IPS DF 19.7 (cell line): ENCODE data around the gene TMPRSS7.
"Not testable (repeated sequence)": the region's sequence is repeated elsewhere in the genome, so short reads cannot be mapped to it uniquely, and the experiment has no call there.

ENCODE experiments used
- DNase-seq: peaks from one replicate; pipeline ENCODE4 v3.0.0-alpha.2; 2013; ENCODE audit warnings: low read depth, low spot score

Gene TMPRSS7

DNA sequence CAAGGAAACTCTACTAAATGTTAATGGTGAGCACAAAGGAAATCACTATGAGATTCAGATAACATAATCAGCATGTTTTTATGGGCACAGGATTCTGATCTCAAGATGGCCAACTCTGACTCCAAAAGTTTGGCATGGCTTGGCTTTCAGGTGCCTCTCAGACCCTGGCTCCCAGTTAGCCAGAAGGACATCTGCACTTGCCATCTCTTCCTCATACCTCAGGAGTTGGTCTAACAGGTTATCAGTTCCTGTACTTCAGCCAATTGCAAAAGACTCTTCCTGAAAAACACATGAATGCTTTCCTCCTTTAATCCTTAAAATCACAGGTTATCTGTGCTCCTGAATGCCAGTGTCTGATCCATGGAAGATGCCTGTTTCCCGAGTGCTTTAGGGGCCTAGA is 25.0 kb downstream of the TMPRSS7 start:
- no peak for DNase-seq

DNA sequence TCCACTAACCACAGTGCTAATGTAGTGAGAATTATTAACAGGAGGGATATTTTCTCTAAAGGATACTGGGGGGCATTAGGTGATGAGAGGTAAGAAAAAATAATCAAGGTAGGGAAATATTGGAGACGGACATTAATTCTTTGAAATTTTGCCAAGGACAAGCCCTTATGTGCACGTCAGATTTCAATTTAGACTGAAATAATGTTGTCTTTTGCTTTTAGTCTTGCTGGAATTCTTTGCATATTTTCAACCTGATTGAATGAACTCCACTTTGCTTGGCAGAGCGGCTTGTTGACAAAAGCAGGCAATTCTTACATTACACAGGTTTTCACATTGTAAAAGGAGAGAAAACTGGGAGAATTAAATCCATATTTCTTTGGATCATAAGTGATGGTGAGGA is 26.6 kb downstream of the TMPRSS7 start:
- no peak for DNase-seq

DNA sequence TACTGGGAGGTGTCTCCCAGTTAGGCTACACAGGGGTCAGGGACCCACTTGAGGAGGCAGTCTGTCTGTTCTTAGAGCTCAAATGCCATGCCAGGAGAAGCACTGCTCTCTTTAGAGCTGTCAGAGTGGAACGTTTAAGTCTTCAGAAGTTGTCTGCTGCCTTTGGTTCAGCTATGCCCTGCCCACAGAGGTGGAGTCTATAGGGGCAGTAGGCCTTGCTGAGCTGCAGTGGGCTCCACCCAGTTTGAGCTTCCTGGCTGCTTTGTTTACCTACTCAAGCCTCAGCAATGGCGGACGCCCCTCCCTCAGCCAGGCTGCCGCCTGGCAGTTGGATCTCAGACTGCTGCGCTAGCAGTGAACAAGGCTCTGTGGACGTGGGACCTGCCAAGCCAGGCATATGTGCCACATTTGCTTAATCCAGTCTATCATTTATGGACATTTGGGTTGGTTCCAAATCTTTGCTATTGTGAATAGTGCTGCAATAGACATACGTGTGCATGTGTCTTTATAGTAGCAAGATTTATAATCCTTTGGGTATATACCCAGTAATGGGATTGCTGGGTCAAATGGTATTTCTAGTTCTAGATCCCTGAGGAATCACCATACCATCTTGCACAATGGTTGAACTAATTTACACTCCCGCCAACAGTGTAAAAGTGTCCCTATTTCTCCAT is 38.0 kb downstream of the TMPRSS7 start:
- DNase-seq = not testable (repeated sequence)

DNA sequence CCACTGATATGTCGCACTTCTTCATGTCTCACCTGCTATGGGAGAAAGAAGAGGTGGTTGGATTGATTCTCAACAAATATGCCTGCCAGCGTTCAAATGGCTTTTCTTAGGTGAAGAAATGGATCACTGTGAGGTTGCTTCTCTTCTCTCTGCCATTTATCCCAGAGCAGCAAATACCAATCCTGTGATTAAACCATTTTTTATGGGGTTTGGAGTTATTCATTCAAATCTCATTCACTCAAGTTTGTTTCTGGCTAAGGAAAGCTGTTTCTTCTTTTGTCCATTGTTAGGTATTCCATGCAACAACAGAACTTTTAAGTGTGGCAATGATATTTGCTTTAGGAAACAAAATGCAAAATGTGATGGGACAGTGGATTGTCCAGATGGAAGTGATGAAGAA is 39.5 kb downstream of the TMPRSS7 start:
- no peak for DNase-seq

DNA sequence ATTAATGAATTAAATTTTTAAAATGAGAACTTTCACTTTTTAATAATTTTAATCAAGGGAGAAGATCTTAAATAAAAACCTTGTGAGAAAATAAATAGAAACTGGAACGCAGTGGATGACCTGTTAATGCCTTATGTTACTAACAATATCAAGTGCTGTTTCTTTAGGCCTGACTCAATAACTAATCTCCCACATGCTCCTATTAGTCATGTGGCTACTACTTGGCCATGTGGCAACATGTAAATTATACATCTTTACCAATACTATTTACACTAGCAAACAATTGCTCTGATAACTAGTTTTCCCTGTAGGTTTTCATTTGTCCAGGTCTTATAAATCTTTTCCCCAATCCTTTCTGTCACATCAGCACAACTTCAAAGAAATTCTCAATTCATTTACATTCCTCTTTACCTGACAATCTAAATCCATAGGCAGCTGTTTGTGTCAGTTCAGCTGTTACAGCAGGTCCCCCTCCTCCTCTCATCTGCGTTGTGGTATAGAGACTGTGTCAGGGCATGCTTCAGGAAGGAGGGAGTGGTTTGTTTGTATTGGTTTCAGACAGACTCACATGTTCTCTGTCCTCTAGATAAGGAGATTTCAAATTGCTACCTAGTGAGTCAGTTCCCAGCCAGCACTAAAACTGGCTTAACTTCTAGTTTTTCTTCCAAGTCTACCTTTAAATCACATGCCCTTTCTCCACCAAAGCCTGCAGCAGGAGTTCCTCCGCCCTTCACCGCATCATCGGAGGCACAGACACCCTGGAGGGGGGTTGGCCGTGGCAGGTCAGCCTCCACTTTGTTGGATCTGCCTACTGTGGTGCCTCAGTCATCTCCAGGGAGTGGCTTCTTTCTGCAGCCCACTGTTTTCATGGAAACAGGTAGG is 40.3 kb downstream of the TMPRSS7 start:
- DNase-seq = no peak

DNA sequence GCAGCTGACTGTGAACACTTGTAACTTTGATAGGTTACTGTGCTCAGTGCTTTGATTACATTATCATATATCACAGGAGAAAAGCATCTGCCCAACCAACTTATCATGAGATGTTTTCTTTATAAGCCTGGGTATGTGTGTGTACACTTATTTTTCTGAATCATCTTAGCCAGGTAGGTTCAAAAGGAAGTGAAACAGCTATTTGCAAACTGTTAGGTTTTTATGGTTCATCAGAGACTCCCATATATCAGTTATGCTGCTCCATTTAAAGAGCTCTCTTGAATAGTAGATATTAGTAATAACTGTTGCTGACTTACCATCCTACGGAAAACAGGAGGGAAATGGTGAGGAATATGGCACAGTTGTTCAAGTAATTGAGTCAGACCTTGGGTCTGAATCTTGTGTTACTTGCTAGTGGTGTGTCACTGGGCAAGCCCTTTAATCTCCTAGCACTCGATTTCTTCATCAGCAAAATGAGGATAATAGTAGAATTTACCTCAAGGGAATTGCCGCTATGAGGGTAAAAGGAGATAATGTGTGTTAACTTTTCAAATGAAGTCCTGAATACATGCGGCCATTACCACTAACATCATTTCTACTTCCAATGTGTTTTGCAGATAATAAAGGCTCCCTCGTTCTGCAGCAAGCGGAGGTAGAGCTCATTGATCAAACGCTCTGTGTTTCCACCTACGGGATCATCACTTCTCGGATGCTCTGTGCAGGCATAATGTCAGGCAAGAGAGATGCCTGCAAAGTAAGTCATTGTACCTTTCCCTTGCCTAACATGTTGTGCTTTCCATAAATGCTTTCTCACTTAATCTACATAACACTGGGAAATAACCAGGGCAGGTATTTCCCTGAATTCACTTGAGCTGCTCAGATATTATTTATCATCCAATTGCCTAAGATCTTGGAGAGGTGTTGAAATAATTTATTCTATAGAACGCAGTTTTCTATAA is 43.9 kb downstream of the TMPRSS7 start:
- no peak for DNase-seq

DNA sequence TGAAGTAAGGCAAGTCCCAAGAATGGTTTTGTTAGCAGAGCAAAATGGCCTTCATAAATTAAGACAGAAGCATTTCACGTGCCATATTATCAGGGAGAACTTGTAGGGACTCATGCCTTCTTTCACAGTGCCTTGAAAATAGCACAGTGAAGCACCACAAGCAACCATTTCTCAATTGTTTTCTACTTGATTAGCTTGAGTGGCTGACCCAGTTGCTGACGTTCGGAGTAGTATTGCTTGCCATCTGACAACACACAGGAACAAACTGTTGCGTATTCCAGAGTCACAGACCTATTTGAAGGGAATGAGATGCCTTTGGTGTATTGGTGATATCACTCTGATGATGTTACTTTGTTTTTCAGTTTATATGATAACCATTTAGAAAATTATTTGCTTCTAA is 48.7 kb downstream of the TMPRSS7 start:
- DNase-seq = no peak

DNA sequence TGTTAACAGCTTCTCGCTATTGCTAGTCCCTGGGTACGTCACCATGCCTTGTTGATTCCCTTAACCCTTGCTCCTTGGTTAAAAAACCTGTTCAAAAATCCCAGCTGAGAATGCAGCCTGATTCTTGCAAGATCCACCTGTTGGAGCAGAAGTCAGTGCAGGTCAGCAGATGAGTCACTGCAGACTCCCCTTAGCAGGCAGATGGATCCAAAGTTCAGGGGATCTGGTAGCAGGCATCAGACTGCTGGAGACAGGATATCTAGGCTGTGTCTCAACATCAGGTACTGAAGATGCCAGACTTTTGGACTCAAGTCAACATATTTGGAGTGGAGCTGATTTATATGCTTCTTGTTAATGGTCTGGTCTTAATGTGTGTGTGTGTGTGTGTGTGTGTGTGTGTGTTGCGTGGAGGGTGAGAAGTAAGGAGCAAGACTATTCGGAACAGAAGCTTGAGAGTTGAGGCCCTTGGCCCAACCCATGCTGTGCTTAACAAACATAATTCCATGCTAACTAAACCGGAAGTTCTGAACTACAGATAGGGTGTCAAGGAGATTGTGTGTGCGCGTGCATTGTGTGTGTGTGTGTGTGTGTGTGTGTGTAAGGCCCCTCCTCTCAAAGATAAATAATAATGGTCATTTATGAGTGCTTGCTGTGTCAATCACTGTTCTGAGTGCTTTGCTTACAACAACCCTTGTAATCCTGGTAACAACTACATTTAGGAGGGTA is 50.6 kb downstream of the TMPRSS7 start:
- no peak for DNase-seq

DNA sequence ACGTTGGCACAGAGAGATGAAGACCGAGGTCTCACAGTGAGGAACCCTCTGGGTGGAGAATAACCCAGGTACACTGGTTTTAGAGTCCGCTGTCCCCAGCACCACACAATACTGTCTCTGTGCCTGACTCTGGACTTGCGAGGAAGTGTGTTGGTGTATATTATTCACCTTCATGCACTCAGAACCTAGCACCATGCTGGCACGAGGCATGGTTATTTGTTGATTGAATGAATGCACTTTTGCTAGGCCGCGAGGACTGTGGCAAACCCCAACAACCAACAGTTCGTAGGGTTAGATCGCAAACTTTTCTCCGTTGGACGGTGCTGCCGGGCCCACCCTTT is 51.2 kb downstream of the TMPRSS7 start:
- no peak for DNase-seq

DNA sequence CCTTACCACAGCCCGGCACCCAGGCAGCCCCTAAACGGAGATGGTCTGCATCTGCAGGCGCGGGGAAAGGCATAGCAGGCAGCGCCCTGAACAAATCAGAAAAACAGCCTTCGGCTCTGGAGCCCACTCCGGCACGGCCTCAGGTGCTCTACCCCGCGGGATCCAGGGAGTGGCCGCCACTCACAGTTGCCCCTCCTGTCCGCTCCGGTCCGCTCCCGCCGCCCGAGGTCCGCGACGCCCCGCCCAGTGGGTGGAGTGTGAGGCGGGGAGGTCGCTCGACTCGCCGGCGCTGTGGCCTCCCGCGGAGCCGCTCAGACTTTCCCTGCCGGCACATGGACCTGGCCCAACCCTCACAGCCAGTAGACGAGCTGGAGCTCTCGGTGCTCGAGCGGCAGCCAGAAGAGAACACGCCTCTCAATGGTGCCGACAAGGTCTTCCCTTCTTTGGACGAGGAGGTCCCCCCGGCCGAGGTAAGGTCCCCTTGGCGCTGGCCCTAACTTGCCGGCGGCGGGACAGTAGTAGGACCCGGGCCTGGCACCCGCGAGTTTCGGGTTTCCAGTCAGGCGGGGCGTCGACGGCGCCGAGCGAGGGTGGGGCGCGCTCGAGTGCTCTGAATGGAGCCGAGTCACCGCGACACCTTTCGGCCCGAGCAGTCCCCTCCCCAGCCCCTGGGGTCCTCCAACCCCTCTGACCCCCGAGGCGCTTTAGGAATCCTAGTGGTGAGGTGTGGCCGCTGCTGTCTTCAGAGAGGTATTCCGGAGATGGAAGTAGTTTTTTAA is 51.7 kb downstream of the TMPRSS7 start, which contains the start of gene C3orf52:
TSS of gene C3orf52 (plus strand) at position 314 of the 779 bp plus-strand sequence. CDS start at position 333, 19 bp downstream.
- peak; percentile 76 for DNase-seq

DNA sequence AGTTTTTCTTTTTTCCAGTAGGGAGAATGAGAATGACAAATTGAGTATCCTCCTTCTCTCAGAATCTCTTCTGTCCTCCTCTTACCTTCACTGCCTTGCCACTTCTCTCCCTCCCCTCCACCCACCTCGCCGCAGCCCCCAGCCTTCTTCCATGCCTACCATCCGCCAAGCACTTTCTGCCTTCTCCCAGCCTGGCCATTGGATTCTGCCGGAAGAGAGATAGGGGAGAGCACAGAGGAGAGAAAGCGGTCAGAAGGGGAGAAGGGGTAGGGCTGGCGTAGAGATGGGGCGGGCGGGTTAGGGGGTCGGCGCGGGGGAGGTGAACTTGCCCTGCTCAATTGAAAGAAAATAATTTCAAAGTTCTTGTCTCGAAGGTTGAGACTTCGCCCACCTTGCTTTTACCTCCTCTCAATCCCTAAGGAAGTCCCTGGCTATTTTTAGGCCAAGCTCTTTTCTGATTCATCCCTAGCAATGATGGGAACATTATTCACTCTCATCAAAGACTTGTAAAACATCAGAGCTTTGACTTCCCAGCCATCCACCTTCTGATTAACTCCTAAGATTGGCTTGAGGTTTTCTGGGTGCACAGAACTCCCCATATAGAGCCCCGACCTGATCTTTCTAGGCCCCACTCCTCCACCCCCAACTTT is 52.5 kb downstream of the TMPRSS7 start:
- DNase-seq = no peak

DNA sequence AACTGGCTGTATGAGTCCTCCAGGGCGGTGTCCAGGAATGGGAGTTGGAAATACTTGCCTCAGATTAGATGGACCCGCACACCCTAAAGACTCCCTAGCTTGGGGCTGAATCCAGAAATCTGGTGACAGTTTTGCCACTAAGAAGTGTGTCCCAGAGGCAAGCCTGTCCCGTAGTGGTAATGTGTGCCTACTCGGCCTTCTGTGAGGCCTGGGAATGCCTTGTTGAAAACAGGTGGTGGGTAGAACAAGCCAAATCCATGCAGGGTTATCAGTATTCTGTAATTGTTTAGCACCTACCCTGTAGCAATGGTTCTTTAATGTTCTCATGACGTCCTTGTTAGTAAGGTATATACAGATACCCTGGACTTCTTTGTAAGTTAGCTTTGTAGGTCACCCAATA is 53.2 kb downstream of the TMPRSS7 start:
- no peak for DNase-seq

DNA sequence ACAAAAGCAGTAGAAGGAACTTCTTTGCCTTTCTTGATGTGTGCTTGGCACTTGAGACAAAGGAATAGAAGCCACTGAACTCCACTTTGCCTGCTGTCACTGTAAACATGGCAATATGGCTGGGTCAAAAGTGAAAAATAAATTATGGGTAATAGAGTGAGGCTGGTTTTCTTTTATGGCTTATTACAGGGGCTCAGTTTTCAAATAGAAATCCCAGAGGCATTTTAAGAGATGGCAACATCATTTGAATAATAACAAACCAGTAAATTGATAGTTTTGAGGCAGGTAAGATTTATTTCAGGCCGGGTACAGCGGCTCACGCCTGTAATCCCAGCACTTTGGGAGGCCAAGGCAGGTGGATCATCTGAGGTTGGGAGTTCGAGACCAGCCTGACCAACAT is 54.4 kb downstream of the TMPRSS7 start:
- DNase-seq = no peak

DNA sequence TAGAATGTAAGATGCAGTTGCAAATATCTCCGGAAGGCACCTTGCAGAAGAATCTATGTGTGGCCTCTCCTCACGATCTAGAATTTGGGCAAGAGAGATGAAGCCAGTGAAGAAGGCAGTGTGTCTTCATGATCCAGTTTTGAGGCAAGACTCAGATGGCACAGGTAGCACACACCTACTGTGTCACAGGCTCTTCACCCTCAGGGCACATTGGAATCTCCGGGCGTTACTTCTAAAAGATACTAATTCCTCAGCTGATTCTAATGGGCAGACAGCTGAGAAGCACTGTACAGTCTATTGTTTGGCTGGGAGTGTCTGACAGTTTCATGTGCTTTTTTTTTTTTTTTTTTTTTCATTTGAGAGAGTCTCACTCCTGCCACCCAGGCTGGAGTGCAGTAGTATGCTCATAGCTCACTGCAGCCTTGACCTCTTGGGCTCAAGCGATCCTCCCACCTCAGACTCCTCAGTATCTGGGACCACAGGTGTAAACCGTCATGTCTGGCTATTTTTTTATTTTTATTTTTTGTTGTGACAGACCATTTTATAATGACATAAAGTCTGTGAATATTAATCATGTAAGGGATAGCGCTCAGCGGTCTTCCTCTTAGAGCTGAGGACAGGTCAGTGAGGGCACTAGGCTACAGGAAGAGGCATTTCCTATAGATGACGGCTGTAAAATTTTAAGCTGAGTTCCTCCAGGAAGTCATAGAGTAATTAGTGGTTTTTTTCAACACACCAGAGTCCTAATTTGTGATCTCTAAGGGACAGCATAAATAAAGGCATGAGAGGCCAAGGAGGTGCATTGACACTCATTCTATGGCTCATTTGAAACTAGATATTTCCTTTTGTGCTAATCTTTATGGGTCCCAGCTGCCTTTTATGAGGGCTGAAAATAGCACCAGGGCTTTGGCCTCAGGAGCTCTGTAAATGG is 55.7 kb downstream of the TMPRSS7 start:
- no peak for DNase-seq

DNA sequence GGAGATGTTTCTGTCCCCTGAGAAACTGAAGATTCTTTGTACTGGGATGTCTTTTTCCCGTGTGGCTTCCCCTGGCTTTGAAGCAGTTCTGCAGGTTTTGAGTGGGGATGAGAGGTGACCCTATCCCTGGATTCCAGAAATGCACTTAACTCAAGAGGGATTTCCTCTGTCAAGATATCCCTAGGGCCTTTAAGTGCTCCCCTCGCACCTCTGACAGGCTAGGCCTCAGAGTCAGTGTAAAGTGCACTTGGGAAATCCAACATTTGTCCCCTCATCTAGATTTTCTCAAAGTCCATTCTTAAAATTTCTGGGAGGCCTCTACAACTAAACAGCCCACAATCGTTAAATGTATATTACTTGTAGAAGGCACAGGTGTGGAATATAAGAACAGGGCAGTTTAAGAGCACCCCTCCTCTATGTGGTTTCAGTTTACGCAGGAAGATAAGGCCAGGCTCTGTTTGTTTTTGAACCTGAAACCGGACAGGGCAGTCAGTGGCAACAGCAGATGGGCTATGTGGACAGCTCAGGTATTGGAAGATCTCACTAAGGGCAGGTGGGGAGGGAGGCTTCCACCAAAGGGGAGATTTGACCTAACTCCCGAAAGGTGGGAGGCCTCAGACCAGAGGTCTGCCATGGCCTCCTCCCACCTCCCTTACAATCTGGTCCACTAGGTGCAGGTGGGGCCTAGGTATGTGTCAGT is 56.5 kb downstream of the TMPRSS7 start:
- no peak for DNase-seq

DNA sequence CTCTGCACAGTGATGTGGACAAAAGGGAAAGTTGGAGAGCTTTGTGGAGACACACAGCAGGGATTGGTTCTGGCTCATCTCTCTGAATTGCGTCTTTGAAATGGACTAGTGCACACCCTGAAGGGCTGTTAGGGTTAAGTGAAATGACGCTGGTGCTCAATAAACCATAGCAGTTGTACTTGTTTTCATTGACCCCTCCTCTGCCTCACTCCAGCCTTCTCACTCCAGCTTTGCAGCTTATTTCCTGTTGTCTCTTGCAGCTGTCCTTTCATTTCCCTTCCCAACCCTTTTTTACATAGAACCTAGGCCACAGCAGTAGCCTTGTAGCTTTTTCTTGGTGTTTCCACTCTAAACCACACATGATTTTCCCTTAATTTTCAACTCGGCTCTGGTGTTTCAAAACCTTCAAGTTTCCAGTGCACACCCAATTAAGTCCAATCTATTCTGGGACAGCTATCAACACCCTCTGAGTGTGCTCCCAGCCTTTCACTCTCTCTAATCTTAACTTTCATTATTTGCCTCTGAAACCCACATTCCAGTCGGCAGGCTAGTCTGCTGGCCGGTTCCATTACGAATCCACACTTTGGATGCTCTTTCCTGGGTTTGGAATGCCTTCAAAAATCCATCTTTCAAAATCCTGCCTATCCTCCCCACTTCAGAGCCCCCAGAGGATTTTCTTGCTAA is 58.1 kb downstream of the TMPRSS7 start:
- DNase-seq = no peak

DNA sequence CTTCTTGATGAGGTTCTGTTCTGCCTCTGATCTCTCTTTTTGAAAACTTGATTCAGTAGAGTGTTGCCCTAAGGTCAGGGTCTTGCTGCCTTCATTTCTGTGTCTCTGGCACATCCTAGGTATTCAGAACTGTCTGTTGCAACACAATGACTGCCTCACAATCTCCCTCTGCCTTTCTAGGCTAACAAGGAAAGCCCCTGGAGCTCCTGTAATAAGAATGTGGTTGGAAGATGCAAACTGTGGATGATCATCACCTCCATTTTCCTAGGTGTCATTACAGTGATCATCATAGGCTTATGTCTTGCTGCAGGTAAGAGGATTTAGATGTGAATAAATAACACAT is 58.6 kb downstream of the TMPRSS7 start:
- DNase-seq = no peak

DNA sequence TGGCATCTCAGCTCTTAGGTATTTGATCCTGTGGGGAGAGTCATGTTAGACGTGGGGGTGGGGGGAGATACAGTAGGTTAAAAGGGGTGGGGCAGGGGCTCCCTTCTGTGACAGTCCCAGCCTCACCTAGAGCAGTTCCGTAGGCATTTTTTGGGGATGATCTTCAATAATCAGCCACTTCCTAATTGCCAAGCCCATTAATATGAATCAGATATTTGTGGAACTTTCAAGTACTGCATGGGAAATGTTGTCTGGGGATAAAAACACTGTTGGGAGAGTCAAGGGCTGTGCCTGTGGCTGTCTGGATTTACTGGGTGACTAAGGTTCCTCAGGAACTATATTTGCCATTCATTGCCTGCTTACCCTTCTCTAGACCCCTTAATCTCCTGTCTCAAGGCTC is 61.2 kb downstream of the TMPRSS7 start:
- no peak for DNase-seq
